Measurements from ENCODE around the gene BCL7A. TPM values are rescaled to one million over a fixed set of nuclear protein-coding genes. Genes with fewer than 3 reads are reported as not detected.
A peak's percentile ranks its signal among the peaks of the same experiment; 100 is the strongest.

BCL7A gene
- total and polyA plus RNA-seq, 2 donors (not counting 1 experiment from before 2014, with no cell fraction given), result 71.0 to 75.9 TPM

DNA sequence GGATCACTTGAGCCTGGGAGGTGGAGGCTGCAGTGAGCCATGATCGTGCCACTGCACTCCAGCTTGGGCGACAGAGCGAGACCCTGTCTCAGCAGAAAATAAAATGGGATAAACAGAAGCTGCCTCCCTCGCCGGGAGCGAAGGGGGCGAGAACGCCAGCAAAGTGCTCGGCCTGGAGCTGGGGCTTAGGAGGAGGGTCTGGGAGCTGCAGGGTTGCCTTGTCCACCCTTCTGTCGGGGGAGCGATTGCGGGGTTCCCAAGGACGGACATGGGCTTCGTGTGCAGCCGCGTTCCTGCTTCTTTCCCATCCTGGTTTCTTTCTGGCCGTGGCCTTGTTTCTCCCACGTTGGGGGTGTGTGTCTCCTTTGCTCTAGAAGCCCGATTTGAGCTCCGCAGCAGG lies 29.0 kb downstream of the BCL7A start:
- peaks cover 8% of the 10 kb centered on the region for H3K79me2 ChIP-seq (ENCODE audit: control insufficient read depth, insufficient read depth, low read length)
- WGBS (ENCODE audit: insufficient coverage), result 97% methylated on average over 19 of the region's 20 CpGs
- H3K9me3 ChIP-seq (ENCODE audit: control extremely low read depth in 1 of 3, control insufficient read depth in 2 of 3, insufficient read depth in 1 of 3, low read length in 2 of 3), result no peaks in the 10 kb centered on the region
- no peak overlapping the region for H3K27ac ChIP-seq (ENCODE audit: low read length in 2 of 2)
- H3K4me1 Mint-ChIP-seq, result peaks cover 1% of the 10 kb centered on the region
- ChIA-PET POLR2A (interaction anchor here (0.8 kb wide), 1 partner anchor 71 kb away, joined by 3 read pairs; no protein-coding TSS in a partner anchor), CTCF (interaction anchor here (0.6 to 2.5 kb wide), 5 partner anchors 13 to 140 kb away, joined by 4 to 35 read pairs (median 4); no protein-coding TSS in a partner anchor)
- H3K27me3 ChIP-seq (replicated peaks in 1 of 4; ENCODE audit: control extremely low read depth in 1 of 4, control insufficient read depth in 3 of 4, insufficient read depth in 4 of 4, low read length in 3 of 4), result no peaks in the 10 kb centered on the region
- no peak overlapping the region for H3K4me3 ChIP-seq (ENCODE audit: control extremely low read depth in 1 of 5, extremely low read depth in 1 of 5, insufficient read depth in 1 of 5, low read depth in 2 of 5, low read length in 4 of 5)
- H3K9me3 Mint-ChIP-seq (ENCODE audit: insufficient read depth), result no peaks in the 10 kb centered on the region
- no peaks in the 10 kb centered on the region for H3K27me3 Mint-ChIP-seq
- intact Hi-C loops (cut with micrococcal nuclease), result no loop called here
- peaks cover 0 to 44% of the 10 kb centered on the region in 2 experiments for H3K36me3 ChIP-seq (replicated peaks in 1 of 2; ENCODE audit: control extremely low read depth in 1 of 2, control insufficient read depth in 1 of 2, extremely low read depth in 1 of 2, insufficient read depth in 2 of 2, low read length in 1 of 2)
- no peak overlapping the region for H3K9ac ChIP-seq (ENCODE audit: low read length)
- peak overlapping the region; percentile 32 for H3K27ac Mint-ChIP-seq
- TF ChIP-seq EZH2 (IDR thresholded peaks at IDR 0.05; ENCODE audit: borderline replicate concordance, insufficient read depth, low read depth, low read length, poor library complexity, severe bottlenecking), result no peak
- no peak for TF ChIP-seq CTCF (IDR thresholded peaks at IDR 0.05)
- peaks cover 33% of the 10 kb centered on the region for H4K20me1 ChIP-seq (ENCODE audit: control insufficient read depth, insufficient read depth, low read length, poor library complexity, severe bottlenecking)
- DNase-seq, result no peak
- no peak overlapping the region for H3K4me2 ChIP-seq (replicated peaks; ENCODE audit: low read depth, low read length, poor library complexity, severe bottlenecking)
- H3K4me1 ChIP-seq (ENCODE audit: control insufficient read depth in 2 of 2, insufficient read depth in 2 of 2, low read length in 2 of 2), result peaks cover 0 to 4% of the 10 kb centered on the region in 2 donors
- no peak for ATAC-seq (ENCODE audit: low read depth)
- H3K4me3 Mint-ChIP-seq, result no peak overlapping the region
- no peak overlapping the region for H2AFZ ChIP-seq (ENCODE audit: insufficient read depth, low read depth, low read length, poor library complexity, severe bottlenecking)

DNA sequence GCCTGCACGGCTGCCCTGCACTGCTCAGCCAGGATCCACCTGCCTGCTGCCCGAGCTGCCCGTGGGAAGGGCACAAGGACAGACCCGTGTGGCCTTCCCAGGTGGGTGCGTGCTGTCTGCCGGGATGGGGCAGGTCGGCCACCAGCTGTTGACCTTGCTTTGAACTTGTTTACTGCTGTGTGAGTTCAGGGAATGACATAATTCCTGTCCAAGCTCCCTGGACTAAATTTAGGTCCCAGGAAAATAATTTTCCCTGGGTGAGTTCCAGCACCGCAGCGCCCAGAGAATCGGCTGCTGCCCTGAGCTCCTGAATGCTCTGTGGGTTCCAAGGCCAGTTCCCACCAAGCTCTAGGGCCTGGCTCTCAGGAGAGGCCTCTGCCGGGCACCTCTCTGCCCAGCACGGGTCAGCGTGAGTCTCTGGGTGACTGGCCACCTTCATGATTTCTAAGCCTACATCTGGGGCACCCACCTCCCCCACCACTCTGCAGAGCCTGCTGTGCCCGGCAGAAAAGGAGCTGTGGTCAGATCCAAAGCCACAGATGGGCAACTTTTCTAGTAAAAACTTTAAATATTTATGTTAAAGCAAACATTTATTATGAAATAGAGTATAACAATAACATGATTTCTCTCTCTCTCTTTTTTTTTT lies 29.7 kb downstream of the BCL7A start:
- DNase-seq (no peak), ATAC-seq (ENCODE audit: low read depth) (no peak)
- Histone ChIP-seq H3K27me3 (replicated peaks in 1 of 4; ENCODE audit: control extremely low read depth in 1 of 4, control insufficient read depth in 3 of 4, insufficient read depth in 4 of 4, low read length in 3 of 4) (no peaks in the 10 kb centered on the region), H3K9ac (ENCODE audit: low read length) (no peak overlapping the region), H3K27ac (ENCODE audit: low read length in 2 of 2) (no peak overlapping the region), H2AFZ (ENCODE audit: insufficient read depth, low read depth, low read length, poor library complexity, severe bottlenecking) (no peak overlapping the region), H3K4me2 (replicated peaks; ENCODE audit: low read depth, low read length, poor library complexity, severe bottlenecking) (no peak overlapping the region), H3K9me3 (ENCODE audit: control extremely low read depth in 1 of 3, control insufficient read depth in 2 of 3, insufficient read depth in 1 of 3, low read length in 2 of 3) (no peaks in the 10 kb centered on the region), H3K36me3 (replicated peaks in 1 of 2; ENCODE audit: control extremely low read depth in 1 of 2, control insufficient read depth in 1 of 2, extremely low read depth in 1 of 2, insufficient read depth in 2 of 2, low read length in 1 of 2) (peaks cover 0 to 44% of the 10 kb centered on the region in 2 experiments), H3K4me1 (ENCODE audit: control insufficient read depth in 2 of 2, insufficient read depth in 2 of 2, low read length in 2 of 2) (peaks cover 0 to 4% of the 10 kb centered on the region in 2 donors), H3K79me2 (ENCODE audit: control insufficient read depth, insufficient read depth, low read length) (peaks cover 8% of the 10 kb centered on the region), H3K4me3 (ENCODE audit: control extremely low read depth in 1 of 5, extremely low read depth in 1 of 5, insufficient read depth in 1 of 5, low read depth in 2 of 5, low read length in 4 of 5) (no peak overlapping the region), H4K20me1 (ENCODE audit: control insufficient read depth, insufficient read depth, low read length, poor library complexity, severe bottlenecking) (peaks cover 33% of the 10 kb centered on the region)
- Mint-ChIP-seq H3K27me3 (no peaks in the 10 kb centered on the region), H3K9me3 (ENCODE audit: insufficient read depth) (no peaks in the 10 kb centered on the region), H3K27ac (no peak overlapping the region), H3K4me1 (peaks cover 1% of the 10 kb centered on the region), H3K4me3 (no peak overlapping the region)
- 92% methylated on average over 13 of the region's 14 CpGs for WGBS (ENCODE audit: insufficient coverage)
- intact Hi-C loops (cut with micrococcal nuclease), result no loop called here
- POLR2A ChIA-PET, result interaction anchor here (0.8 kb wide), 1 partner anchor 71 kb away, joined by 3 read pairs; no protein-coding TSS in a partner anchor
- TF ChIP-seq EZH2 (IDR thresholded peaks at IDR 0.05; ENCODE audit: borderline replicate concordance, insufficient read depth, low read depth, low read length, poor library complexity, severe bottlenecking) (no peak), CTCF (IDR thresholded peaks at IDR 0.05) (no peak)
- CTCF ChIA-PET, result interaction anchor here (0.6 to 2.5 kb wide), 10 partner anchors 12 to 420 kb away, joined by 3 to 35 read pairs (median 3); no protein-coding TSS in a partner anchor

Measured in B cell (primary cell).